Neural cell (in vitro differentiated cells): ENCODE data around the gene ERP27.

Source experiments
- CTCF ChIP-seq: fragments of 450-650 bp; IDR thresholded peaks from 2 replicates; pipeline ENCODE4 v1.5.1; 2014; ENCODE audit warnings: antibody characterized with exemption, mild to moderate bottlenecking, moderate library complexity; ENCODE audit not compliant: poor library complexity, severe bottlenecking
- EP300 ChIP-seq: fragments of 450-650 bp; conservative IDR thresholded peaks from 2 replicates; pipeline ENCODE4 v1.6.1; 2014; ENCODE audit warnings: antibody characterized with exemption, mild to moderate bottlenecking, moderate library complexity; ENCODE audit not compliant: poor library complexity, severe bottlenecking
- EZH2 ChIP-seq: fragments of 200-600, 300-800 bp; shearing (Covaris generic), sonication (generic); IDR thresholded peaks from 2 replicates; pipeline ENCODE4 v1.6.1; 2014; ENCODE audit warnings: antibody characterized with exemption, low read length, borderline replicate concordance, mild to moderate bottlenecking; ENCODE audit not compliant: insufficient read depth, poor library complexity, severe bottlenecking
- MXI1 ChIP-seq: fragments of 450-650 bp; conservative IDR thresholded peaks from 2 replicates; pipeline ENCODE4 v1.6.1; 2014; ENCODE audit warnings: antibody characterized with exemption, mild to moderate bottlenecking; ENCODE audit not compliant: poor library complexity, severe bottlenecking
- POLR2AphosphoS5 ChIP-seq: IDR thresholded peaks from 2 replicates; pipeline ENCODE4 v1.6.1; 2012
- RAD21 ChIP-seq: fragments of 450-650 bp; conservative IDR thresholded peaks from 2 replicates; pipeline ENCODE4 v1.6.1; 2014; ENCODE audit warnings: antibody characterized with exemption, mild to moderate bottlenecking, moderate library complexity
- SMC3 ChIP-seq: fragments of 450-650 bp; conservative IDR thresholded peaks from 2 replicates; pipeline ENCODE4 v1.6.1; 2014; ENCODE audit warnings: antibody characterized with exemption, mild to moderate bottlenecking, moderate library complexity; ENCODE audit not compliant: poor library complexity
- TAF1 ChIP-seq: IDR thresholded peaks from 2 replicates; pipeline ENCODE4 v1.6.1; 2012; ENCODE audit warnings: low read depth

DNA sequence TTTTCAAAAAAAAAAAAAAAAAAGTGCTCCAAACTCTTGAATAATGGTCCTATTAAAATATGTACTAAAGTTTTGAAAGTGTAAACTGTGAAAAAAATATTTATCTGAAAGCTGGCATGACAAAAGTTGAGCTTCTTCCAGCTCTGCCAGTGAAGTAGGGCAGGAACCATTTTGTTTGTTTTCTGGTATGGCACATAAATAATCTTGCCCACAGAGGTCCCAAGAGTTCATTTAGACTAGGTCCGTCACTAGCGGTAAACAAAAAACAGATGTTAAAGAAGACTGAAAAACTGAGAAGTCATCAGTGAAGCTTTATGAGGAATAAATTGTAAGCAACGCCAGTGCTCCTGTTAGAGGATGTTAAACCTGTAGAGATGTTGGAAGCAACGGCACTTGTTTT lies 7.0 kb downstream of the ERP27 start:
- no peak for TF ChIP-seq CTCF
- no peak for TF ChIP-seq EZH2
- no peak for TF ChIP-seq SMC3
- TF ChIP-seq MXI1 = no peak
- no peak for TF ChIP-seq EP300
- TF ChIP-seq TAF1 = no peak
- no peak for TF ChIP-seq RAD21
- TF ChIP-seq POLR2AphosphoS5 = no peak
